Lower leg skin (tissue), 4 donors: ENCODE results near the gene DNASE1L2. TPM values are rescaled to one million over a fixed set of nuclear protein-coding genes. Genes with fewer than 3 reads are reported as not detected.

ENCODE experiments used
- DNase-seq, 2 donors: peaks; one replicate each; pipeline ENCODE4 v3.0.0-alpha.2; 2019; ENCODE audit warnings: low spot score in 2 of 2
- H3K4me3 ChIP-seq: fragments of 200-600 bp; sonication (generic); 2 replicates; pipeline ENCODE4 v1.5.1; 2017; ENCODE audit warnings: mild to moderate bottlenecking, low read depth; ENCODE audit not compliant: poor library complexity, severe bottlenecking
- CTCF ChIP-seq, 3 donors: fragments of 450-650 bp; IDR thresholded peaks; one replicate each; pipeline ENCODE4 v1.5.1; 2016; ENCODE audit warnings: antibody characterized with exemption in 3 of 3, mild to moderate bottlenecking in 3 of 3, moderate library complexity in 2 of 3
- POLR2A ChIP-seq, 2 donors: fragments of 450-650 bp; IDR thresholded peaks; one replicate each; pipeline ENCODE4 v1.6.1; 2016 to 2017; ENCODE audit warnings: antibody characterized with exemption in 2 of 2, mild to moderate bottlenecking in 1 of 2, moderate library complexity in 1 of 2
- WGBS, 2 donors: methylation state at CpG; one replicate each; pipeline ENCODE4 v1.1.5; 2018; 5-methylcytosine and 5-hydroxymethylcytosine counted together
- intact Hi-C: fragments of 100-400 bp; cut with DNase I; formaldehyde crosslinking; loops from one replicate; pipeline ENCODE4 v1.15.0; 2023; ENCODE audit warnings: low total_unique reads
- microRNA counts, 2 donors: library from miRNA; unstranded; fragments of <30 nt; microRNA quantifications; one replicate each; lab custom pipeline; 2016
- microRNA-seq, 2 donors: library from miRNA; unstranded; fragments of <30 nt; microRNA quantifications; one replicate each; pipeline ENCODE4, GENCODE V29; 2016; ENCODE audit warnings: borderline replicate concordance in 2 of 2, borderline number of aligned reads in 1 of 2
- total RNA-seq, 4 donors: library from RNA; depleted of rRNA; stranded (reverse); fragments of >200 nt; gene quantifications; one replicate each; pipeline ENCODE4 v1.1.0, GENCODE V29; 2016

The DNASE1L2 gene
- total RNA-seq, 4 donors from 2014 or later = 39.8 to 93.3 (median 55.0) TPM

- 45 to 71% methylated on average over 7 to 13 of the region's 13 CpGs for WGBS, 2 donors
- no peak for DNase-seq
- no peak overlapping the region for H3K4me3 ChIP-seq
- intact Hi-C loops = no loop called here
- TF ChIP-seq POLR2A (IDR thresholded peaks at IDR 0.05) (no peak), CTCF (IDR thresholded peaks at IDR 0.05) (no peak)
Observed at GRCh38 chr16:2285731-2286191, 49.5 kb downstream of the DNASE1L2 start.

- intact Hi-C loops = no loop called here
- H3K4me3 ChIP-seq = no peak overlapping the region
- WGBS, 2 donors = 85 to 90% methylated on average over 5 to 15 of the region's 17 CpGs
- TF ChIP-seq CTCF (IDR thresholded peaks at IDR 0.05) = no peak
- no peak for TF ChIP-seq POLR2A (IDR thresholded peaks at IDR 0.05)
- DNase-seq = no peak
Observed at GRCh38 chr16:2286550-2286949, 50.3 kb downstream of the DNASE1L2 start.

- H3K4me3 ChIP-seq = no peak overlapping the region
- TF ChIP-seq POLR2A (IDR thresholded peaks at IDR 0.05) = no peak
- no peak for TF ChIP-seq CTCF (IDR thresholded peaks at IDR 0.05)
- WGBS, 2 donors = 85 to 91% methylated on average over 25 to 32 of the region's 35 CpGs
- intact Hi-C loops = no loop called here
- no peak for DNase-seq
Observed at GRCh38 chr16:2287916-2288547, 51.8 kb downstream of the DNASE1L2 start.

MicroRNAs within 50 kb of the gene (microRNA counts, 767-probe panel; counts per million panel counts)
- microRNA hsa-miR-940 (lab: Ali Mortazavi, UCI) = 0 to 358 counts per million in 2 donors

Small RNA genes within 50 kb of the gene (microRNA-seq; reads per million reads assigned to microRNA genes)
- gene MIR3677 (0 to 0.57 reads per million in 2 donors), gene MIR4717 (0 reads per million in 2 donors)

Other genes with a start within 250 kb of the DNASE1L2 start
- 1 to 10 TPM in 1 of 4 donors, under 1 TPM in 2, not detected in 1; 0.72 to 1.1 (median 0.78) TPM for gene SYNGR3, start 246.5 kb upstream of the DNASE1L2 start, total RNA-seq
- gene ZNF598, start 226.6 kb upstream of the DNASE1L2 start, total RNA-seq = 100 to 1,000 TPM in 2 of 4 donors, 10 to 100 TPM in 2; 56.1 to 117 (median 86.5) TPM
- 1 to 10 TPM in 2 of 4 donors, under 1 TPM in 1, not detected in 1; 0.38 to 3.9 (median 1.6) TPM for gene NPW, start 216.7 kb upstream of the DNASE1L2 start, total RNA-seq
- gene NHERF2, start 209.5 kb upstream of the DNASE1L2 start, total RNA-seq = 10 to 100 TPM; 11.9 to 30.6 (median 27.3) TPM
- gene NTHL1, start 188.6 kb upstream of the DNASE1L2 start, total RNA-seq = 10 to 100 TPM in 3 of 4 donors, 1 to 10 TPM in 1; 5.8 to 29.9 (median 21.5) TPM
- gene TSC2, start 188.5 kb upstream of the DNASE1L2 start, total RNA-seq = 100 to 1,000 TPM in 1 of 4 donors, 10 to 100 TPM in 3; 56.7 to 130 (median 65.1) TPM
- gene PKD1, start 100.5 kb upstream of the DNASE1L2 start, total RNA-seq = 100 to 1,000 TPM; 125 to 266 (median 192) TPM
- gene RAB26, start 87.8 kb upstream of the DNASE1L2 start, total RNA-seq = 1 to 10 TPM in 3 of 4 donors, not detected in 1; 1.6 to 2.9 (median 2.0) TPM
- gene TRAF7, start 80.7 kb upstream of the DNASE1L2 start, total RNA-seq = 10 to 100 TPM; 60.8 to 74.8 (median 68.9) TPM
- gene CASKIN1, start 39.8 kb upstream of the DNASE1L2 start, total RNA-seq = 1 to 10 TPM in 3 of 4 donors, under 1 TPM in 1; 0.71 to 2.2 (median 1.3) TPM
- gene MLST8, start 31.0 kb upstream of the DNASE1L2 start, total RNA-seq = 10 to 100 TPM; 43.8 to 69.4 (median 54.9) TPM
- gene BRICD5, start 25.6 kb upstream of the DNASE1L2 start, total RNA-seq = 1 to 10 TPM; 2.3 to 6.2 (median 2.5) TPM
- 10 to 100 TPM in 3 of 4 donors, 1 to 10 TPM in 1; 9.6 to 19.4 (median 12.8) TPM for gene PGP, start 21.6 kb upstream of the DNASE1L2 start, total RNA-seq
- gene E4F1, start 12.9 kb upstream of the DNASE1L2 start, total RNA-seq = 10 to 100 TPM; 50.3 to 85.8 (median 57.4) TPM
- gene ECI1, start 15.1 kb downstream of the DNASE1L2 start, total RNA-seq = 10 to 100 TPM; 37.1 to 69.9 (median 54.5) TPM
- gene RNPS1, start 31.7 kb downstream of the DNASE1L2 start, total RNA-seq = 100 to 1,000 TPM; 127 to 132 (median 128) TPM
- gene ABCA3, start 104.3 kb downstream of the DNASE1L2 start, total RNA-seq = 10 to 100 TPM in 1 of 4 donors, 1 to 10 TPM in 3; 5.4 to 10.3 (median 9.5) TPM
- gene CCNF, start 193.0 kb downstream of the DNASE1L2 start, total RNA-seq = 10 to 100 TPM in 3 of 4 donors, 1 to 10 TPM in 1; 5.6 to 17.7 (median 11.3) TPM
- gene TEDC2, start 223.7 kb downstream of the DNASE1L2 start, total RNA-seq = 1 to 10 TPM in 3 of 4 donors, under 1 TPM in 1; 0.64 to 1.9 (median 1.8) TPM
- gene NTN3, start 234.9 kb downstream of the DNASE1L2 start, total RNA-seq = under 1 TPM in 2 of 4 donors, not detected in 2; 0.45 to 0.95 TPM
- gene TBC1D24, start 238.7 kb downstream of the DNASE1L2 start, total RNA-seq = 10 to 100 TPM; 12.1 to 19.1 (median 15.3) TPM